Endothelial cell of hepatic sinusoid (primary cell): ENCODE results near the gene MARCO.
"Not testable (repeated sequence)": the region's sequence is repeated elsewhere in the genome, so short reads cannot be mapped to it uniquely, and the experiment has no call there.

ENCODE experiments used
- in situ Hi-C: cut with HindIII; loops from 2 replicates; pipeline ENCODE4 v1.10.0; 2017; ENCODE audit warnings: low sequenced_read_pairs

MARCO gene

DNA sequence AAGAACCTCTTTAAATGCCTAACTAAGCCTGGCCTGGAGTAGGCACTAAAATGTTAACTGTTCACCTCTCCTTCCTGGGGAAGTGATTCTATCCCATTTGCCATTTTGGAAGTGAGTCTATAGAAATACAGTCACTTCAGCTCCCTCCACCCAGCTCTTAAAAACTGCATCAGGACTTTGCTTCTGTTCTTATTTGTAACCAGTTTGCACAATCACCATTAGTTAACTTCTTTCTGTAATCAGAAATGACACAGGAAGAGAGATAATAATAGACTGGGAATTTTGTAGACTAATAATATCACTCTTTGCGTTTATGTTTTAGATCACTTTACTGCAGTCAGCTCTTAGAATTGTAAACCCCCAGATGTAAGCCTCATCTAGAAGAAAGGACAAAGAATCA lies 16.0 kb upstream of the MARCO start:
- in situ Hi-C loops: no loop called here

DNA sequence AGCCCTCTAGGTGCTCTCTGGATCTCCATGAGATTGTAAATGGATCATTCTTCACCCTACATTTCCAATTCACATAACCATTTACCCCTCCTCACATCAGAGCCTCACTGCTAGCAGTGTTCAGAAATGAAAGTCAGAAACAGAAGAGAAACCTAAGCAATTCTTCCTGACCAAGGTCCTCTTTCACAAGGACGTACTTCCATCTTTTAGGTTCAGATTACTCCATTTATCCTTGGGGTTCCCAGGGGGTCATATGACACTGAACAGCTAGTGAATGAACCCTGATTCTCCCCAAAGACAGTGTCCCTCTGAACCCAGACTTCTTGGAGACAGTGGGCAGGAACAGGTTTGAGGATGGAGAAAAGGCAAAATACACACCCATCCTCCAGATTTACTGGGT lies 12.9 kb upstream of the MARCO start:
- in situ Hi-C loops: no loop called here

DNA sequence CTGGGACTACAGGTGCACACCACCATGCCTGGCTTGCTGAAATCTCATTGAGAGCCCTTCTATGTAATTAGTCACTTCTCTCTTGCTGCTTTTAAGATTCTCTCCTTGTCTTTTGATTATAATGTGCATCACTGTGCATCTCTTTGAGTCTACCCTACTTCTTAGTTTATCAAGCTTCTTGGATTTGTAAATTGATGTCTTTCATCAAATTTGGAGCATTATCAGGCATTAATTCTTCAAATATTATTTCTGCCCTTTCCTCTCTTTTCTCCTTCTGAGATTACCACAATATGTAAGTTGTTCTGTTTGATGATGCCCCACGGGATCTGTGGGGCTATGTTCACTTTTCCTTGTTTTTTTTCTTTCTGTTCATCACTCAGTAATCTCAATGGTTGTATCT lies 9.0 kb upstream of the MARCO start:
- in situ Hi-C loops: no loop called here

DNA sequence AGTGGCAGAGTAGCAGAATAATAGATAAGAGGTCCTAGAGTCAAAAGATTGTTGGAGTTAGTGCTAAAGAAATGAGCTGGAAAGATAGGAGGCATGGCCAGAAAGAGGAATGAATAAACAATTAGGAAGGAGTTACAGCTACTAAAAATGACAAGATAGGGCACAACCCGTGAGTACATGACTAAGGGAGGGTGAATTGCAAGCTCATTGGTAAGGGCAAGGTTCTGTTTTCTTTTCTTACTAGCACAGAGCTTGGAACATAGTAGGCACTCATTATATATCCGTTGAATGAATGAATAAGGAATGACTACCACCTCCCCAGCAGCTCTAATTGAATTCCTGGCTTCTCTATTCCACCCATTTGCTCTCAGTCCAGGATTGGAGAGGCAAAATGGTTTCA lies 5.7 kb upstream of the MARCO start:
- in situ Hi-C loops: no loop called here

DNA sequence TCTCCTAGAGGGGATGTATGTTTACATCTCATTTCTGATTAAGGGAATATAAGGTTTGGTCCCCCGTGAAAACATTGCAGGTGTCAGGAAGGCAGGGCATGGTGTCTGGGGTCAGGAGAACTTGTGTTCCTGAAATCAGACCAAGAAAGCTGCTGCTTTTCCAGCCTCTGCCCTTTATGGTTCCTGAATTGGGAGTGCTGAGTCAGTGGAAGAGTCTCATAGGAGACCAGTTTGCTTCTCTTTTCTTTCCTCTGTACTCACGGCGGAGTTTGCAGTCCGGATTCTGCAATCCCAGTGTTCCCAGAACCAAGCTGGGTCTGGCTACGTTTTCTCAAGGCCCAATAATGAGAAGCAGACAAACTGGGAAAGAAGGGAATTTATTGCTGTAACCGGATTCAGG lies 5.1 kb upstream of the MARCO start:
- in situ Hi-C loops: no loop called here

DNA sequence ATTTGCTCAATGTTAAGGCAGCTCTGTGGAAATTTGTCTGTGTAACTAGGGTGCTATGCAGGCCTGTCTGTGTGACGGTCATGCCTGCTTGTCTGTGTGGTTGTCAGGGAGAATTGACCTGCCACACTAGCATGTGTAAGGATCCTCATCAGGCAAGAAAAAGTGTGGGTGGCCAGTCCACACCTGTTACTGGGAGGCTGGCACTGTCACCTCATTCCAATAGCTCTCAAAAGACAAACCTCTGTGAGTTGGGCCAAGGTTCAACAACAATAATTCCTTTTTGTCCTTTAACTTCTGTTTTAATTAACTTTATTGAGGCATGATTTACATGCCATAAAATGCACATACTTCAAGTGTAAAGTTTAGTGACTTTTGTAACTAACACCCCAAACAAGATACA lies 4.2 kb upstream of the MARCO start:
- in situ Hi-C loops: no loop called here

DNA sequence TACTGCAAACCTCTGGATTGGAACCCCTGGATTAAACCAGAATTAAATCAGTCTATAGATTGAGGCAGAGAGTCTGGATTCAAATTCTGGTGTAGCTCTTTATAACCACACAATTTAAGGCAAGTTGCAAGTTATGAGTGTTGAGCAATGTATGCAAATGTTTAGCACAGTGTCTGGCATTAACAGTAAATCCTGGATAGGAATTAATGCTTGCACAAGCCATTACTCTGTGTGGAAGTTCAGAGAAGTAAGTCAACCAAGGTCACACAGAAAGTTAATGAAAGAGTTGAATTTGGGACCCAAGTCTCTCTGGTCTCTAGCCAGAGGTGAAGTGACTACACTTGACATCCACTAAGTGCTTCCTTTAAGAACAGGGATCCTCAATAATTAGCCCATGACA lies 2.0 kb upstream of the MARCO start:
- in situ Hi-C loops: no loop called here

DNA sequence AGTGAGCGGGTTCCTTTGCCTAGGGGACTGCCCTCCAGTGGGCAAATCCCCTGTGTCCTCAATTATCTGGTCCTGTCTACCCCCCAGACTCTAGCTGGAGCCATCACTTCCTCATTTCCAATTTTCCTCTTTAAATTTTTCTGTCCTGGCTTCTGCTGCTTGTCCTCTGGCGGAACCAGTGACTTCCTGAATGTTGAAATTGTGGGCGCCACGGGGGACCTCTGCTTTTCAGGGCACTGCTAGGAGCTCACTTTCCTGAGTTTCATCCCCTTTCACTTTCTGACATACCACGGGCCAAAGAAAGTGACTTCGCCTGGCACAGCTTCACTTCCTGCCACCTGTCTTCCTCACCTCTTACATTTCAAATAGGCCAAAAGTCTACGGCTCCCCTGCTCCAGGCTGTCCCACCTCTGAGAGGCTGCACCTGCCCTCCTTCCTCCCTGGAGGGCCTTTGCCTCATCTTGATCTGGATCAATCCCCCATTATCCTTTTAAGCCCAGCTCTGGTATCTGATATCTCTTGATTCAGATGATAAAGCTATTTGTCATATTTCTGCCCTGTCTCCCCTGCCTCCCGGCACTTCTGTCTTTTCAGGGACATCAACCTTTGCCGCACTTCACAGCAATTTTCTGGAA lies 1.4 kb upstream of the MARCO start:
- in situ Hi-C loops: no loop called here

DNA sequence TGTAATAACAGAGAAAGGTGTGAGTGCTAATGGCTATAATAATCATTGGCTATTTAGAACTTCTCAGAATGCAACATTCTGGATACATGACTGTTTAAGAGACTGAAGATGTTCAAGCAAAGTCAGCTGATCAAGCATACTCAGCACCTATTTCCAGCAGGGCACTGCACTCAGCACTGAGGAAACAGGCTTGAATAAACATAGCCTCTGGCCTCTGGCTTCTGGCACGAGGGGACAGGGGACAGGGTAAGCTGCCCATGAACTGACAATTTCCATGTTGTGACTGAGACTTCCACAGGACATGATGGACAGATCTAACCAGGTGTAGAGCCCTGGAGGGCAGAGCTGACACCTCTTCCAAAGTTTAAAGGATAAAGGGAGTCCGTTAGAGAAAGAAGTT lies 1.3 kb downstream of the MARCO start:
- in situ Hi-C loops: no loop called here

DNA sequence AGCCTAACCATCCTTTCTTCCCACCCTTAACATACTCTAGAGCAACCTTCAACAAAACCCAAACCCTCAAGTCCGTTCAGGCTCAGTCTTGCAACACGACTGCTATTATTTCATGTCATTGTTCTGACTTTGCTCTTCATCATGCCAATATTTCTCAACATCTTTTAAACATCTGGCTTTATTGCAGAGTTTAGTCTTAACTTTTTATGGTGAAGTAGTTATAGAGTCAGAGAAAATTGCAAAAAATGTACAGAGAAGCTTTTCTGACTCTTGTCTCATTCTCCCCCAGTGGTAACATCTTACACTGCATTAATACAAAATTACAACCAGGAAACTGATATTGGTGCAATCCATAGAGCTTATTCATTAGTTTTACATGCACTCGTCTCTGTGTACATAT lies 3.9 kb downstream of the MARCO start:
- in situ Hi-C loops: no loop called here

DNA sequence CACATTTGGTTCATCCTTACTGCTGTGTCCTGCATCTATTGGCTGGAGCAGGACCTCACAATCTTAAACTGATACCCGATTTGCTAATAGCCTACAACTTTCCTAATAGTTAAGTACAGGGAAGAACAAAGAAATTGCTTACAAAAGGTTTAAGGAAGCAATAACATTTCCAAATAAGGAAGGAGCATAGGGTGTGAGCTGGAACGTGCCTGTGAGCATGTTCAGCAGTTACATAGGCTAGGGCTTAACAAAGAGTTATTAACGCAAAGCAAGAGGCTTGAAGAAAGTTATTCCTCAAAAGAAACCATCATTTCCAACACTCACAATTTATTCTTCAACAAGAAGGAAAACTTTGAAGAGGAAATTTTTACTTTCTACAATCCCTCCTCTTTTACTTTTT lies 6.3 kb downstream of the MARCO start:
- in situ Hi-C loops: not testable (repeated sequence)

DNA sequence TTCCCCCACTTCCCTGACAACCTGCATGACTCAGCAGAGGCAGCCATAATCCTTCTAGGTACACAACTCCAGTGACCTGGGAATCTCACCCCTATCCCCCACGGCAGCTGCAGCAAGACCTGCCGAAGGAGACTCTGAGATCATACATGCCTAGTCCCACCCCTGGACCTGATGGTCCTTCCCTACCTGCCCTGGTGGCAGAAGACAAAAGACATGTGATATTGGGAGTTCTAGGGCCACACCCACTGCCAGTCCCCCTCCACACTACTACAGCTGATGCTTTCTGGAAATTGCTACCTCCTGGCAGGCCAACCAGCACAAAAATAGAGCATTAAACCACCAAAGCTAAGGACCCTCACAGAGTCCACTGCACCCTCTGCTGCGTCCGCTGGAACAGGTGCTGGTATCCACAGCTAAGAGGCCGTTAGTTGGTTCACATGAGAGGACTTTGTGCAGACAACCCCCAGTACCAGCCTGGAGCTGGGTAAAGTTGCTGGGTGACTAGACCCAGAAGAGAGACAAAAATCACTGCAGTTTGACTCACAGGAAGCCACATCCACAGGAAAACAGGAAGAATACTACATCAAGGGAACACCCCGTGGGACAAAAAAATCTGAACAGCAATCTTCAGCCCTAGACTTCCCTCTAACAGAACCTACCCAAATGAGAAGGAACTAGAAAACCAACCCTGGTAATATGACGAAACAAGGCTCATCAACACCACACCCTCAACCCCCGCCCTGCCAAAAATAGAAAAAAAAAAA lies 12.5 kb downstream of the MARCO start:
- in situ Hi-C loops: no loop called here

DNA sequence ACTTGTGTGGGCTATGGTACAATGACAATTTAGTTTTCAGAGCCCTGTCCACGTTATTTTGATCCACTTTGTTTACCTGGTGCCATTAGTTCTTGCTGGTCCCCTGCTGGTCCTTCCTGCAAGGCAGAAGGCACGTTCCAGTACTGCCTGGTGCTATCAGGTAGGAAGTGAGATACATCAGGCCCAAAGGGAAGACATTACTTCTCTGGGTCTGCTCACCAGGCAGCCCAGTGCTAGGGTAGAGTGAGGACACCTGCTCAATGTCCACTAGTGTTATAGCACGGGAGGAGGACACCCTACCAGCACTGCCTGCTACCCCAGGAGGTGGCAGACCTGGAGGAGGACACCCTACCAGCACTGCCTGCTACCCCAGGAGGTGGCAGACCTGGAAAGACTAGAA lies 23.7 kb downstream of the MARCO start:
- in situ Hi-C loops: no loop called here

DNA sequence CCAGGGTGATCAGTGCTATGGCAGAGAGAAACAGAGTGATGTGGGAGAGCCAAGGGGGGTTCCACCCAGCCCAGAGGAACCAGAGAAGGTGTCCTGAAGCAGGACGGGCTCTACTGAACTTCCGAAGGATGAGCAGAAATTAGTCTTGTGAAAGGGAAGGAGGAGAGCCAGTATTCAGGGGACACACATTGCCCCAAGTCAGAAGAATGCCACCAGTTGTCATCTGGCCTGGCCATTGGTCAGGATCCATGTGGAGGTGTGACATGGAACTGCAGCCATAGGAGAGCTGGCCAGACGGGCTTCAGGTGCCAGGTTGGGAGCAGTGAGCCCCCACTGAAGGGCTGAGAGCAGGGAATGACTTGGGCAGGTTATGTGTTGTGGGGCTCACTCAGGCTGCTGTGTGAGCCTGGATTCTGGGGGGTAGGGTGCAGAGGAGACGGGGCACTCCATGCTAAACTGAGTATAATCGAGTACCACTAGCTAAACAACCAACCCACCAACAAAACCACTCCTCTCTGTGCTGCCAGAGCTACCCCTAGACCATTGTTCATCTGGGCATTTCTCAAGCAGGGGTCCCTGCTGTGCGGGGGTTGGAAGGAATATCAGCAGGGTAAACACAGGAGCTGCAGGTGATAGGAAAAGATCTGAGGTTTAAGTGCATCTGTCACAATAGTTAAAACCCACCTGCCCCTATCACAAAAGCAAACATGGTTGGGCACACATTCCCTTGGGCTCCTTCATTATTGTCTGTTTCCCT lies 25.3 kb downstream of the MARCO start:
- in situ Hi-C loops: no loop called here

DNA sequence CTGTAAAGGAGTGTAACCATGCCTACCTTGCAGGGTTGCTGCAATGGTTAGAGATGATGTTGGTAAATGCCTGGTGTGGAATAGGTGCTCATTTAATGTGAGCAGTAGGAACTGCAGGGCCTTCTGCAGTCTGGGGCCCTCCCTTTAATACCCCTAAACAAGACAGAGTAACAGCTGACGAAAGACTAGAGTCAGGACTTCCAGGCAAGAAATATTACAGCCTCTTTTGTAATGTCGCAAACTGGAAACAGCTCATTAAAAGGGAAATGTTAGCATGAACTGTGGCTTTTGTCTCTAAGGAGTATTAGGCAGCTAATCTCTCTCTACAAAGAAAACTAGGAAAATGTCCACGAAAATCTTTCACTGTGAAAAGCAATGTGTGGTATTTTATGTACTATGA lies 26.0 kb downstream of the MARCO start:
- in situ Hi-C loops: no loop called here

DNA sequence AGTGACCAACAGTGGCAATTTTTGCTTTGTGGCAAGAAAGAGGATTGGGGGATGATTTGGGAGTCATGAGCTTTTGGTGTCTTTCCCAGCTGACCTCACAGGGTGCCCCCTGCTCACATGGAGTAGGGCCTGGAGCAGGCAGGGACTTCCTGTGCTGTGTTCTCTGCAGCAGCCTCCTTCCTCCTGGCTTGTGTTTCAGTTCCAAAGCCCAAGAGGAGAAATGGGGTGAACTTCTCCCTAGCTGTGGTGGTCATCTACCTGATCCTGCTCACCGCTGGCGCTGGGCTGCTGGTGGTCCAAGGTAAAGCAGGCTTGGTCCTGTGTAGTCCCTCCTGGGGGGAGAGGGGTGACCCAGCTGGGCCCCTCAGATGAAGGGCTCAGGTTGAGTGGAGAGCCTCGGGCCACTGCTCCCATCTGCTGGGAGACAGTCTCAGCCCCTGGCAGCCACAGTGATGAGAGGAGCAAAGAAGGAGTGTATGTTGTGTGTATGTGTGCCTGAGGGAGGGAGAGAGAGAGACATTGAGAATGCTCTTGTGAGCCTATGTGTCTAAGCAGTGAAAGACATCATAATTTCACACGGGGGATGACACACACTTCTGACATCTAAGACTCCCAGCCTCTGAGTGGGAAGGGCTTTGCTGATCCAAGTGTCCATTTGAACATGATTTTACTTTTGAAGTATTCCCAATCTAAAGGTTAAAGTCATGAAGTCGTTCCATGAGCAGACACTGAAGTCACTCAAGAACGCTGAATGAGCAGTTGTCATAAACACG lies 27.2 kb downstream of the MARCO start:
- in situ Hi-C loops: no loop called here

DNA sequence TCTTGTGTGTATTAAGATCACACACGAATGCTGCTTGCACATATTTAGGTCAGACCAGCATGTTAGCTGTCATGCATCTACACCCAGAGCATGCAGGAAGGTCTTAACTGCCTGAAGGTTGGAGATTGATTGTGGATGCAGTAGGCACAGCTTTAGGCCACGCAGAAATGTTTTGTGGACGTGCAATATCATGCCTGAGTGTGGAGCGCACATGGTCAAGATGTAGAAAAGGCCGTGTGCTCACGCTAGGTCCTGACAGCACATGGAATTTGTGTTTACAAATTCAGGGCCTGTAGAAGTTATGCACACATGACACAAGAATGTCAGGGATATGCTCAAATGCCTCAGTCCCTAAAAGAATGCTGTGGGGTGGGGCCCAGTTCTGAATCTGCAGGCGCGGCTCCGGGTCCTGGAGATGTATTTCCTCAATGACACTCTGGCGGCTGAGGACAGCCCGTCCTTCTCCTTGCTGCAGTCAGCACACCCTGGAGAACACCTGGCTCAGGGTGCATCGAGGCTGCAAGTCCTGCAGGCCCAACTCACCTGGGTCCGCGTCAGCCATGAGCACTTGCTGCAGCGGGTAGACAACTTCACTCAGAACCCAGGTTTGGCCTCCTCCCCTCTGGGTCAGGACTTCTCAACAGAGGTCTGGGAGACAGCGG lies 27.9 kb downstream of the MARCO start:
- in situ Hi-C loops: no loop called here

DNA sequence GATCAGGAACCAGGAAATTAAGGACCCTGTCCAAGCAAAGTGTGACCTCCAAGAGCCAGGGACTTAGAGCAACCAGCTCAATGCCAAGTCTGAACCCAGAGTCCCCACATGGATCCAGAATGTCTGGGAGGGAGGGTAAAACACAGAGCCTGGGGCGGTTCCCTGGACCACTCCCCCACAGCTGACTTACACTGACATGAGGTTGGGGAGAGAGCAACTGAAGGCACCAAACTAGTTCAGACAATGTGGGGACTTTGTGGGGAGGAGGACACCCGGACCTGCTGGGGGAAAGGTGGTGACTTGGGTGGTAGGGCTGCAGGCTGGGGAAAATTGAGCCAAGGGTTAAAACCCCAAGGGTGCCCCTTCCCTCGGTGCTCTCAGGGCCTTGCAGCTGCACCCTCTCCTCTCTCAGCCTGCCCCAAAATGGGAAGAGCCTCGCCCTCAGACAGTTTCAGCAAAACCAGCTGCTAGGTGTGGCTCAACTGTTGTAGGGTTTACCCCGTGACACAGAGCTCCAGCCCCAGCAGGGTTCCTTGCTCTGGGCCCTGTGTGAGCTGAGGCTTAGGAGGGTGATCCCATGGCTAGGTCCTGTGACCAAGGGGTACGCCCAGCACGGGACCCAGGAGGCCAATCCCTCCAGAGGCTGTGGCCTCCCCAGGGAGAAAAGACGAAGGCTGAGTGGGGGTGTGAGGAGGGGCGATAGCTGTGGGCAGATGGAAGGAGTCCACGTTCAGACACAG lies 28.6 kb downstream of the MARCO start:
- in situ Hi-C loops: no loop called here

DNA sequence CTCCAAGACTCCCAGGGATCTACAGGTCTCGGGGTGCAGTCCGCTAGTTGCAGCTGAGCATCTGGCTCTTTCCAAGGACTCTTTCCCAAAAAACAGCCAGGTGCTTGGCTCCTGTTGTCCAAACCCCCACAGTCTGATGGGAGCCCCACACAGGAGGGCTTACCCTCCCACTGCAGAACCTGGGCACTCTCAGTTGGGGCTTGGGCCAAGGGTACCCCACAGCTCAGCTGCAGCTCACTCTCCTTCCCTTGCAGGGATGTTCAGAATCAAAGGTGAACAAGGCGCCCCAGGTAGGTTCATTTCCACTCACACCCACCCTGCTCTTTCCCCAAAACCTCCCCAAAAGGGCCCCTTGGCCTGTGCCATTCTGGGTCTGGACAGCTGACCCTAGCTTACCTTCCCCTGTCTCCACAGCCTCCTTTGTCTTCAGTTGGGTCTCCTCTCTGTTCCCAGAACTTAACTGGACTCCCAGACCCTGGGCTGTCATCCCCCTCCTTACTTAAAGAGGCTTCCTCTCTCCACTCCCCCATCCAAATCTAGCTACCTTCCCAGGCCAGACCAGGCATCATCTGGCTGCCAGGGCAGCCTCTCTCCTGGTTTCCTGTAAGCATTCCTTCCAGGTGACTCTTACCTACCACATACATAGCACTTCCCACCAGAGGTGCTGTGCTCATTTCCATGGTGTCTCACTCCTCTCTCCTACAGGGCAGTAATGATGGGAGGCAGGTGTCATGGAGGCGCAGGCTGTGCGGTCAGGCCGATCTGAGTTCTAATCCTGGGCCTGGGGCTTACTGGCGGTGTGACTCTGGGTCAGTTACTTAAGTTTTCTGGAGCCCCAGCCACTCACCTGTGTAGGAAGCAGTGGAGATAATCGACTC lies 29.5 kb downstream of the MARCO start:
- in situ Hi-C loops: no loop called here
